Upper lobe of right lung (tissue), 1 donor: Measurements from ENCODE around the gene CELSR2. TPM values are rescaled to one million over a fixed set of nuclear protein-coding genes. Genes with fewer than 3 reads are reported as not detected.

Experiments used
- ATAC-seq: fragments of 200-7000 bp; cut with Tn5 transposase; one replicate; pipeline ENCODE4 v1.9.1; 2020; ENCODE audit warnings: mild to moderate bottlenecking, moderate library complexity
- DNase-seq: peaks from one replicate; pipeline ENCODE4 v3.0.0-alpha.2; 2020
- H3K27ac ChIP-seq: fragments of 200-600 bp; one replicate; pipeline ENCODE4 v1.8.0; 2022
- H3K27me3 ChIP-seq: fragments of 200-600 bp; one replicate; pipeline ENCODE4 v1.8.0; 2022; ENCODE audit warnings: mild to moderate bottlenecking
- H3K36me3 ChIP-seq: fragments of 200-600 bp; one replicate; pipeline ENCODE4 v1.8.0; 2022
- H3K4me1 ChIP-seq: fragments of 200-600 bp; one replicate; pipeline ENCODE4 v1.8.0; 2022
- H3K4me3 ChIP-seq: fragments of 200-600 bp; one replicate; pipeline ENCODE4 v1.8.0; 2022; ENCODE audit warnings: mild to moderate bottlenecking
- H3K9me3 ChIP-seq: fragments of 200-600 bp; one replicate; pipeline ENCODE4 v1.8.0; 2022
- intact Hi-C: fragments of 100-400 bp; cut with DNase I; formaldehyde crosslinking; loops from one replicate; pipeline ENCODE4 v1.11.0; 2022
- total RNA-seq: library from RNA; stranded (reverse); fragmentation: NEBNext Ultra II Directional; extraction: Animal tissue kit (Norgen Biotek cat#: 25700); gene quantifications from one replicate; pipeline ENCODE4 v1.2.1, GENCODE V29; 2021
- TF ChIP-seq, protein P1 (sequence below): fragments of 200-600 bp; IDR thresholded peaks from one replicate; pipeline ENCODE4 v1.8.0; 2022; ENCODE audit warnings: antibody characterized with exemption
- donor health status: DM: no; HTN: yes; CAD: no; lungs with severe emphysema.

CELSR2 gene
- total RNA-seq, 1 donor from 2014 or later: 7.4 TPM

DNA sequence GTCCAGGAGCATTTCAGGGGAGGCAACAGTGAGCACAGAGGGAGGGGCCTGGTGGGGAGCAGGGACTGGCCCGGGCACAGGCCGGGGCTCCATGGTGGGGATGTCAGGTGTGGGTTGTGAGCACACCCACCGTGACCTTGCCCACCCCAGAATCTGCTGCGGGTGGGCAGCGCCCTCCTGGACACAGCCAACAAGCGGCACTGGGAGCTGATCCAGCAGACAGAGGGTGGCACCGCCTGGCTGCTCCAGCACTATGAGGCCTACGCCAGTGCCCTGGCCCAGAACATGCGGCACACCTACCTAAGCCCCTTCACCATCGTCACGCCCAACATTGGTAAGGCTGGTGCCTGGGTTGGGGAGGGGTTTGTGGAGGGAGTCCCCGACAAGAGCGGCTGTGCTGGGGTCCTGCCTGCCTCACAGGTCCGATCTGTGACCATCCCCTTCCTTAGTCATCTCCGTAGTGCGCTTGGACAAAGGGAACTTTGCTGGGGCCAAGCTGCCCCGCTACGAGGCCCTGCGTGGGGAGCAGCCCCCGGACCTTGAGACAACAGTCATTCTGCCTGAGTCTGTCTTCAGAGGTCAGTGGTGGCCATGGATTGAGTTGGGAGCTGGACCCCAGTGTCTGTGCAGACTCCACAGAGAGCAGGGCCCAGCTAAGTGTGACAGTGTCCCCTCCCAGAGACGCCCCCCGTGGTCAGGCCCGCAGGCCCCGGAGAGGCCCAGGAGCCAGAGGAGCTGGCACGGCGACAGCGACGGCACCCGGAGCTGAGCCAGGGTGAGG, 19.3 kb downstream of the CELSR2 start:
- TF ChIP-seq, protein P1, sequence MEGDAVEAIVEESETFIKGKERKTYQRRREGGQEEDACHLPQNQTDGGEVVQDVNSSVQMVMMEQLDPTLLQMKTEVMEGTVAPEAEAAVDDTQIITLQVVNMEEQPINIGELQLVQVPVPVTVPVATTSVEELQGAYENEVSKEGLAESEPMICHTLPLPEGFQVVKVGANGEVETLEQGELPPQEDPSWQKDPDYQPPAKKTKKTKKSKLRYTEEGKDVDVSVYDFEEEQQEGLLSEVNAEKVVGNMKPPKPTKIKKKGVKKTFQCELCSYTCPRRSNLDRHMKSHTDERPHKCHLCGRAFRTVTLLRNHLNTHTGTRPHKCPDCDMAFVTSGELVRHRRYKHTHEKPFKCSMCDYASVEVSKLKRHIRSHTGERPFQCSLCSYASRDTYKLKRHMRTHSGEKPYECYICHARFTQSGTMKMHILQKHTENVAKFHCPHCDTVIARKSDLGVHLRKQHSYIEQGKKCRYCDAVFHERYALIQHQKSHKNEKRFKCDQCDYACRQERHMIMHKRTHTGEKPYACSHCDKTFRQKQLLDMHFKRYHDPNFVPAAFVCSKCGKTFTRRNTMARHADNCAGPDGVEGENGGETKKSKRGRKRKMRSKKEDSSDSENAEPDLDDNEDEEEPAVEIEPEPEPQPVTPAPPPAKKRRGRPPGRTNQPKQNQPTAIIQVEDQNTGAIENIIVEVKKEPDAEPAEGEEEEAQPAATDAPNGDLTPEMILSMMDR: no peak
- Histone ChIP-seq H3K36me3 (no peaks in the 10 kb centered on the region), H3K4me1 (peaks cover 4% of the 10 kb centered on the region), H3K4me3 (no peak overlapping the region), H3K9me3 (no peaks in the 10 kb centered on the region), H3K27ac (no peak overlapping the region), H3K27me3 (no peaks in the 10 kb centered on the region)
- intact Hi-C loops: no loop called here
- DNase-seq (peak; percentile 54), ATAC-seq (no peak)

GRCh38 chr1:109269212-109269980, 20.1 kb downstream of the CELSR2 start:
- H3K9me3 ChIP-seq: no peaks in the 10 kb centered on the region
- no peak for ATAC-seq
- no peak overlapping the region for H3K4me3 ChIP-seq
- no peaks in the 10 kb centered on the region for H3K36me3 ChIP-seq
- TF ChIP-seq, protein P1: no peak
- H3K4me1 ChIP-seq: no peaks in the 10 kb centered on the region
- intact Hi-C loops: no loop called here
- H3K27ac ChIP-seq: no peak overlapping the region
- no peak for DNase-seq
- no peaks in the 10 kb centered on the region for H3K27me3 ChIP-seq

GRCh38 chr1:109269981-109270622, 20.8 kb downstream of the CELSR2 start:
- TF ChIP-seq, protein P1: no peak
- no peaks in the 10 kb centered on the region for H3K36me3 ChIP-seq

GRCh38 chr1:109270623-109271317, 21.4 kb downstream of the CELSR2 start:
- Histone ChIP-seq H3K9me3 (no peaks in the 10 kb centered on the region), H3K27ac (no peak overlapping the region), H3K27me3 (no peaks in the 10 kb centered on the region), H3K4me3 (no peak overlapping the region), H3K36me3 (no peaks in the 10 kb centered on the region), H3K4me1 (peaks cover 7% of the 10 kb centered on the region)
- TF ChIP-seq, protein P1: no peak
- intact Hi-C loops: no loop called here
- no peak for DNase-seq
- no peak for ATAC-seq

More at GRCh38 chr1:109269981-109270622, 20.8 kb downstream of the CELSR2 start:
- Histone ChIP-seq H3K27ac (no peak overlapping the region), H3K9me3 (no peaks in the 10 kb centered on the region), H3K4me3 (no peak overlapping the region), H3K27me3 (no peaks in the 10 kb centered on the region), H3K4me1 (peaks cover 2% of the 10 kb centered on the region)
- intact Hi-C loops: no loop called here
- DNase-seq (no peak), ATAC-seq (no peak)

DNA sequence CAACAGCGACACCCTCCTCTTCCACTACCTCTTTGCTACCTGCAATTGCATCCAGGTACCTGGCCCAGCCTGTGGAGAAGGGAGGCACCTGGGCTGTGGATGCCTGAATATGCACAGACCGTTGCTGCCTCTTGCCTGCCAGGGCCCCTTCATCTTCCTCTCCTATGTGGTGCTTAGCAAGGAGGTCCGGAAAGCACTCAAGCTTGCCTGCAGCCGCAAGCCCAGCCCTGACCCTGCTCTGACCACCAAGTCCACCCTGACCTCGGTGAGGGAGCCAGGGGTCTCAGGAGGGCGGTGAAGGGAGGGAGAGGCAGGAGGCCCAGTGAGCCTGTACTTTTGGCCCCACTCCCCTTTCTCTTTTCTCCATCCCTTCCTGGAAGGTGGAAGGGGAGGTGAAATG, 22.1 kb downstream of the CELSR2 start:
- peaks cover 9% of the 10 kb centered on the region for H3K4me1 ChIP-seq
- ATAC-seq: no peak
- TF ChIP-seq, protein P1: no peak
- no peak overlapping the region for H3K27ac ChIP-seq
- intact Hi-C loops: no loop called here
- no peaks in the 10 kb centered on the region for H3K27me3 ChIP-seq
- H3K36me3 ChIP-seq: no peaks in the 10 kb centered on the region
- no peak for DNase-seq
- H3K9me3 ChIP-seq: no peaks in the 10 kb centered on the region
- no peak overlapping the region for H3K4me3 ChIP-seq
